Esophagus muscularis mucosa (tissue), 3 donors: ENCODE measurements around the gene ACTR10.

Experiments
- POLR2A ChIP-seq: fragments of 450-650 bp; IDR thresholded peaks from one replicate; pipeline ENCODE4 v1.6.1; 2017; ENCODE audit warnings: antibody characterized with exemption, moderate library complexity, mild to moderate bottlenecking, low read depth
- TF ChIP-seq, protein P1 (sequence below), 3 experiments: fragments of 200-600 bp in 2 of 3; fragments of 450-650 bp in 1 of 3; sonication (generic) in 2 of 3; IDR thresholded peaks; one replicate each; pipeline ENCODE4 v1.5.1; 2017 to 2019; ENCODE audit warnings: antibody characterized with exemption in 3 of 3, mild to moderate bottlenecking in 2 of 3, moderate library complexity in 1 of 3

DNA sequence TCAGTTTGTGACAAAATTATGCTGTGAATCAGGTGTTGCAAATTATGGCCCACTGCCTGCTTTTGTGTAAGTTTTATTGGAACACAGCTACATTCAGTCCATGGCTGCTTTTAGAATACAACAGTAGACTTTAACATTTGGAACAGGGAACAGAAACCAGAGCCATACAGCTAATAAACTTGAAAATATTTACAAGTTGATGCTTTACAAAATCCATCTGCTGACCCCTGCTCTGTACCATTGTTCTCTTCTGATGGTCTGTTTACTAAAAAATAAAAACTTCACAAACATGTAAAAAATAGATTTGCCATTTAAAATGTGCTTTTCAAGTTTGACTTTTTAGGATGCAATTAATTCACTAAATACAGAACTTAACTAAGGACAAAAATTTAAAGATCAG is 65.5 kb downstream of the ACTR10 start:
- TF ChIP-seq, protein P1, sequence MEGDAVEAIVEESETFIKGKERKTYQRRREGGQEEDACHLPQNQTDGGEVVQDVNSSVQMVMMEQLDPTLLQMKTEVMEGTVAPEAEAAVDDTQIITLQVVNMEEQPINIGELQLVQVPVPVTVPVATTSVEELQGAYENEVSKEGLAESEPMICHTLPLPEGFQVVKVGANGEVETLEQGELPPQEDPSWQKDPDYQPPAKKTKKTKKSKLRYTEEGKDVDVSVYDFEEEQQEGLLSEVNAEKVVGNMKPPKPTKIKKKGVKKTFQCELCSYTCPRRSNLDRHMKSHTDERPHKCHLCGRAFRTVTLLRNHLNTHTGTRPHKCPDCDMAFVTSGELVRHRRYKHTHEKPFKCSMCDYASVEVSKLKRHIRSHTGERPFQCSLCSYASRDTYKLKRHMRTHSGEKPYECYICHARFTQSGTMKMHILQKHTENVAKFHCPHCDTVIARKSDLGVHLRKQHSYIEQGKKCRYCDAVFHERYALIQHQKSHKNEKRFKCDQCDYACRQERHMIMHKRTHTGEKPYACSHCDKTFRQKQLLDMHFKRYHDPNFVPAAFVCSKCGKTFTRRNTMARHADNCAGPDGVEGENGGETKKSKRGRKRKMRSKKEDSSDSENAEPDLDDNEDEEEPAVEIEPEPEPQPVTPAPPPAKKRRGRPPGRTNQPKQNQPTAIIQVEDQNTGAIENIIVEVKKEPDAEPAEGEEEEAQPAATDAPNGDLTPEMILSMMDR (IDR thresholded peaks at IDR 0.05) = no peak
- no peak for TF ChIP-seq POLR2A
